Gastroesophageal sphincter (tissue), 3 donors: ENCODE results near the gene BOLA2.
"Not testable (repeated sequence)": the region's sequence is repeated elsewhere in the genome, so short reads cannot be mapped to it uniquely, and the experiment has no call there.

ENCODE experiments used
- CTCF ChIP-seq, 4 experiments: fragments of 200-600 bp in 2 of 4; fragments of 450-650 bp in 2 of 4; sonication (generic) in 1 of 4; IDR thresholded peaks; one replicate each; pipeline ENCODE4 v1.5.1; 2017 to 2019; ENCODE audit warnings: antibody characterized with exemption in 4 of 4, mild to moderate bottlenecking in 2 of 4, moderate library complexity in 2 of 4
- EP300 ChIP-seq: sonication (generic); formaldehyde crosslinking; IDR thresholded peaks from one replicate; pipeline ENCODE4 v1.6.1; 2017; ENCODE audit warnings: antibody characterized with exemption, mild to moderate bottlenecking
- POLR2A ChIP-seq, 2 donors: fragments of 450-650 bp; IDR thresholded peaks; one replicate each; pipeline ENCODE4 v1.6.1; 2017; ENCODE audit warnings: antibody characterized with exemption in 2 of 2, mild to moderate bottlenecking in 2 of 2, moderate library complexity in 1 of 2
- POLR2AphosphoS5 ChIP-seq: sonication (generic); formaldehyde crosslinking; IDR thresholded peaks from one replicate; pipeline ENCODE4 v1.6.1; 2017; ENCODE audit warnings: antibody characterized with exemption

GRCh38 chr16:29472065-29472464 is 17.9 kb upstream of the BOLA2 start:
- TF ChIP-seq EP300; CTCF (IDR thresholded peaks at IDR 0.05); POLR2A (IDR thresholded peaks at IDR 0.05); POLR2AphosphoS5: not testable (repeated sequence)
